ENCODE results near the gene NEDD4L. TPM values are rescaled to one million over a fixed set of nuclear protein-coding genes. Genes with fewer than 3 reads are reported as not detected.

NEDD4L gene
- total RNA-seq, 2 experiments from 2014 or later = 11.2 to 13.7 TPM

DNA sequence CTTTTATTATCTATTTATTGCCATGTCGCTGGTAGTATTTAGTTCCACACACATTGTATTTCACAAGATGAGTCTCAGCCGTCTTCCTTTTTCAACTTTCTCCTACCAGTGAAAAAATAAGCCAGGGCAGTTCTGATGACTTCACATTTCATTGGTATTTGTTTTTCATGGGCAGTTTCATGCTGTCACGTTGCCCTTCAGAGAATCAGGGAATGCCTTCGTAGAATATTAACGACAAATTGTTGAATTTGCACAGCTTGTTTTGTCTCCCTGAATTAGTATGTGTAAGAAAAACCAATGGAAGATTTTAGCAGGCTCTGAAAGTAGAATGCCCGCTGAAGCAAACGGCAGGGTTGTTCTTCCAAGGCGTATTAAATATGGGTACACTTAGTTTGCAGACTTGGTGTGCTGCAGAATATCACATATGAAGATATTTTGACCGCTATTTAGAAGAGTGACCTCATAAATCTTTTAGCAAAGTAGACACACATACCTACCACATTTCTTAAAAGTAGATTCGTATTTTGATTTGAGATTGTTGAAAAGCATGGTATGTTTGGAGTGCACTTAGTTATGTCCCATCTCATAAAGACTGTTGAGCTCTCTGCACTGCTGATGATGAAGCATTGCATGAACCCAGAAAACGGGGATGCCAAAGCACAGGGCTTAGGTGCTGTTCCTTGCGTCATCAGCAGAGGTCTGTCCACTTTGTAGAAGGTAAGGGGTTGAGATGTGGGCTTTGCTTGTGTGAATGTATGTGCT, 2.9 kb downstream of the NEDD4L start:
- no peaks in the 10 kb centered on the region for H3K36me3 ChIP-seq (ENCODE audit: insufficient read depth, low read length)
- no peak for ATAC-seq (ENCODE audit: poor library complexity)
- Mint-ChIP-seq H3K36me3 (ENCODE audit: low read depth) (peaks cover 14% of the 10 kb centered on the region), H3K27ac (no peak overlapping the region), H3K4me3 (peak overlapping the region; percentile 62), H3K27me3 (peaks cover 19% of the 10 kb centered on the region), H3K9me3 (no peaks in the 10 kb centered on the region), H3K4me1 (ENCODE audit: low read depth) (peaks cover 24% of the 10 kb centered on the region)
- intact Hi-C loops (cut with DNase I, micrococcal nuclease) = loop anchor here in 1 of 2 experiments (5.0 to 10.0 kb wide), 4 partner anchors 135 to 718 kb away; no protein-coding TSS in a partner anchor
- H3K27ac ChIP-seq (ENCODE audit: low read depth in 1 of 2, low read length in 2 of 2) = no peak overlapping the region
- no peaks in the 10 kb centered on the region for H3K9me3 ChIP-seq (ENCODE audit: control insufficient read depth in 1 of 2, insufficient read depth in 1 of 2, low read length in 2 of 2)
- DNase-seq = peak in 1 of 14 experiments; percentile 4
- no peak overlapping the region for H3K4me3 ChIP-seq (ENCODE audit: low read length)
- H3K4me1 ChIP-seq (ENCODE audit: insufficient read depth, low read length) = peaks cover 23% of the 10 kb centered on the region
- TF ChIP-seq, protein P1, sequence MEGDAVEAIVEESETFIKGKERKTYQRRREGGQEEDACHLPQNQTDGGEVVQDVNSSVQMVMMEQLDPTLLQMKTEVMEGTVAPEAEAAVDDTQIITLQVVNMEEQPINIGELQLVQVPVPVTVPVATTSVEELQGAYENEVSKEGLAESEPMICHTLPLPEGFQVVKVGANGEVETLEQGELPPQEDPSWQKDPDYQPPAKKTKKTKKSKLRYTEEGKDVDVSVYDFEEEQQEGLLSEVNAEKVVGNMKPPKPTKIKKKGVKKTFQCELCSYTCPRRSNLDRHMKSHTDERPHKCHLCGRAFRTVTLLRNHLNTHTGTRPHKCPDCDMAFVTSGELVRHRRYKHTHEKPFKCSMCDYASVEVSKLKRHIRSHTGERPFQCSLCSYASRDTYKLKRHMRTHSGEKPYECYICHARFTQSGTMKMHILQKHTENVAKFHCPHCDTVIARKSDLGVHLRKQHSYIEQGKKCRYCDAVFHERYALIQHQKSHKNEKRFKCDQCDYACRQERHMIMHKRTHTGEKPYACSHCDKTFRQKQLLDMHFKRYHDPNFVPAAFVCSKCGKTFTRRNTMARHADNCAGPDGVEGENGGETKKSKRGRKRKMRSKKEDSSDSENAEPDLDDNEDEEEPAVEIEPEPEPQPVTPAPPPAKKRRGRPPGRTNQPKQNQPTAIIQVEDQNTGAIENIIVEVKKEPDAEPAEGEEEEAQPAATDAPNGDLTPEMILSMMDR (IDR thresholded peaks at IDR 0.05) = no peak
- ChIA-PET POLR2A (no interaction called here), CTCF (interaction anchor here (1.2 kb wide), 1 partner anchor 75 kb away, joined by 3 read pairs; no protein-coding TSS in a partner anchor)
- H3K27me3 ChIP-seq (ENCODE audit: control insufficient read depth in 1 of 2, insufficient read depth in 2 of 2, low read length in 2 of 2) = peaks cover 0 to 4% of the 10 kb centered on the region in 2 experiments

DNA sequence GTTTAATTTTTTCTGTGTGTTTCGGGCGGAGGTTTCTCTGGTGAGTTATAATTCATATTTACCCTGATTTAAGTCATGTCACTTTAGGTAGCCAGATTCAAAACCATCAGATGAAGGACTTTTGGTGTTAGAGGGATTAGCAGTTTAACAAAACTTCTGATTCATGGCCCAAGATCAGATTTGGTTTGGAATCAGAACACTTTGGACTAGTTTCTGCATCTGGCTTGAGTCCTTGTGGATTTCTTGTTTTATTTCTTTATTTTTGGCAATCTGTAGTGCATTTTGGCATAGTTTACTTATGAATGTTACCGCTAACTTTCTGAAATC, 3.5 kb downstream of the NEDD4L start:
- no peaks in the 10 kb centered on the region for H3K36me3 ChIP-seq (ENCODE audit: insufficient read depth, low read length)
- no peak overlapping the region for H3K27ac ChIP-seq (ENCODE audit: low read depth in 1 of 2, low read length in 2 of 2)
- H3K27me3 ChIP-seq (ENCODE audit: control insufficient read depth in 1 of 2, insufficient read depth in 2 of 2, low read length in 2 of 2) = peaks cover 0 to 4% of the 10 kb centered on the region in 2 experiments
- peaks cover 24% of the 10 kb centered on the region for H3K4me1 Mint-ChIP-seq (ENCODE audit: low read depth)
- peaks cover 23% of the 10 kb centered on the region for H3K4me1 ChIP-seq (ENCODE audit: insufficient read depth, low read length)
- H3K9me3 Mint-ChIP-seq = no peaks in the 10 kb centered on the region
- TF ChIP-seq, protein P1 (IDR thresholded peaks at IDR 0.05) = no peak
- POLR2A ChIA-PET = no interaction called here
- peaks cover 19% of the 10 kb centered on the region for H3K27me3 Mint-ChIP-seq
- no peak overlapping the region for H3K27ac Mint-ChIP-seq
- intact Hi-C loops (cut with DNase I, micrococcal nuclease) = loop anchor here in 1 of 2 experiments (5.0 to 10.0 kb wide), 4 partner anchors 135 to 717 kb away; no protein-coding TSS in a partner anchor
- H3K9me3 ChIP-seq (ENCODE audit: control insufficient read depth in 1 of 2, insufficient read depth in 1 of 2, low read length in 2 of 2) = no peaks in the 10 kb centered on the region
- H3K4me3 ChIP-seq (ENCODE audit: low read length) = no peak overlapping the region
- H3K36me3 Mint-ChIP-seq (ENCODE audit: low read depth) = peaks cover 14% of the 10 kb centered on the region
- ATAC-seq (ENCODE audit: poor library complexity) = no peak
- CTCF ChIA-PET = interaction anchor here (1.2 kb wide), 1 partner anchor 74 kb away, joined by 3 read pairs; no protein-coding TSS in a partner anchor
- H3K4me3 Mint-ChIP-seq = peak overlapping the region; percentile 3
- DNase-seq = no peak

DNA sequence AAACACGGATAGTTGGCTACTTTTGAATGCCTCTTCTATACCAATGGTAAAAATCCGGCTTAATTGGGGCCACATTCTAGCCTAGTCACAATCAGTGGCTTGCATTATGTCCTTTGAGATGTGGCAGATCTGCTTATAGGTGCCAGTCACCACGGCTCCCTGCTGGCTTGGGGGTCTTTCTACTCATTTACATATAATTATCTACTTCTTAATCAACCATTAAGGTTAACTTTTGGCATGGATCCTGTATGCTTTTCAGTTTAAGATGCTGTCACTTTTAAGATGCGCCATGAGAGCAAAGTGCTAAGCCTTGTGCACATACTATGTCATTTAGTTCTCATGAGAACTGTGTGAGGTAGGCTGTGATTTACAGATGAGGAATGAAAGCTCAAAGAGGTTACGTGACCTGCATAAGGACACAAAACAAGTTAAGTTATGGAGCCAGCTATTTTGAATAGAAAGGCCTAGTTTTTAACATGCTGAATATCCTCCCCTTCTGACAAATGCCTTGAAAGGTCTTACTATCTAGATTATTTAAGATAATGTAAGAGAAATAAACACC, 4.1 kb downstream of the NEDD4L start:
- DNase-seq (no peak), ATAC-seq (ENCODE audit: poor library complexity) (no peak)
- H3K9me3 Mint-ChIP-seq = no peaks in the 10 kb centered on the region
- peaks cover 18% of the 10 kb centered on the region for H3K4me1 Mint-ChIP-seq (ENCODE audit: low read depth)
- no peak overlapping the region for H3K27ac ChIP-seq (ENCODE audit: low read depth in 1 of 2, low read length in 2 of 2)
- H3K4me1 ChIP-seq (ENCODE audit: insufficient read depth, low read length) = peaks cover 18% of the 10 kb centered on the region
- no peaks in the 10 kb centered on the region for H3K36me3 ChIP-seq (ENCODE audit: insufficient read depth, low read length)
- H3K4me3 Mint-ChIP-seq = no peak overlapping the region
- ChIA-PET CTCF (interaction anchor here (1.2 kb wide), 1 partner anchor 73 kb away, joined by 3 read pairs; no protein-coding TSS in a partner anchor), POLR2A (no interaction called here)
- H3K27me3 ChIP-seq (ENCODE audit: control insufficient read depth in 1 of 2, insufficient read depth in 2 of 2, low read length in 2 of 2) = peaks cover 0 to 4% of the 10 kb centered on the region in 2 experiments
- peaks cover 17% of the 10 kb centered on the region for H3K27me3 Mint-ChIP-seq
- no peak overlapping the region for H3K4me3 ChIP-seq (ENCODE audit: low read length)
- peaks cover 14% of the 10 kb centered on the region for H3K36me3 Mint-ChIP-seq (ENCODE audit: low read depth)
- intact Hi-C loops (cut with DNase I, micrococcal nuclease) = loop anchor here in 1 of 2 experiments (5.0 to 10.0 kb wide), 4 partner anchors 134 to 717 kb away; no protein-coding TSS in a partner anchor
- TF ChIP-seq, protein P1 (IDR thresholded peaks at IDR 0.05) = no peak
- no peaks in the 10 kb centered on the region for H3K9me3 ChIP-seq (ENCODE audit: control insufficient read depth in 1 of 2, insufficient read depth in 1 of 2, low read length in 2 of 2)
- H3K27ac Mint-ChIP-seq = no peak overlapping the region

Data from CD4-positive, alpha-beta T cell (primary cell).